ENCODE measurements around the gene ARHGEF12. TPM values are rescaled to one million over a fixed set of nuclear protein-coding genes. Genes with fewer than 3 reads are reported as not detected.

ARHGEF12 gene
- polyA plus RNA-seq, 4 donors: 15.1 to 56.5 (median 22.2) TPM

DNA sequence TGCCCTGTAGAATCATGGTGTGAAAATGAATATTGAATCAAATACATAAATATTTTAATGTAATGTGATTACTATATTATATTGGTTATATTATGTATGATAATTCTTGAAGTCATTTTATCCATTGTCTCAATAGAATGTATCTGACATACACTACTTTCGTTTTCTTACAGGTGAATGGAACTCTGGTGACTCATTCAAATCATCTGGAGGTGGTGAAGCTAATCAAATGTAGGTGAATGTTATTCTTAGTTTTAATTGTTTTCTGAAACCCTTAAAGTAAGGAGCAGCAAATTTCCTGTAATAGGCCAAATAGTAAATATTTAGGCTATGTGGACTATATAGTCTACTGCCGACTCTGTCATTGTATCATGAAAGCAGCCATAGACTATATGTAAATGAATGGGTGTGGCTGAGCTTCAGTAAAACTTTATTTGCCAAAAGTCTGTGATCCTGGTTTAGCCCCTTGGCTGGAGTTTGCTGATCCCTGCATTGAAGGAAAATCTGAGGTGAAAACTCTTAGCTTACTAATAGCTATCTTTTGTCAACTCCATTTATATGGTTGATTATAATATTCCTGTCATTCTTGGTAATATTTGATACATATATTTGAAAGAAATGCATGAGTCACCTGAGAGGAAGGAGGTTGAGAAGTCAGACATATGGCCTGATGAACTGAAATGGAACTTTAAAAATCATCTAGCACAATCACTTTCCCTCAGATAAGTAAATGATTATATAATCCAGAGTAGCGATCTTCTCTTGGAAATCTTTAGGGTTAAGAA is 88.2 kb downstream of the ARHGEF12 start:
- Histone ChIP-seq H3K36me3 (ENCODE audit: control insufficient read depth in 3 of 3, insufficient read depth in 2 of 3, low read depth in 1 of 3, low read length in 3 of 3) (peaks cover 0 to 11% (median 0%) of the 10 kb centered on the region in 3 donors), H3K27me3 (ENCODE audit: control insufficient read depth in 3 of 3, insufficient read depth in 3 of 3, low read length in 3 of 3) (no peaks in the 10 kb centered on the region), H3K4me1 (ENCODE audit: control insufficient read depth in 3 of 3, insufficient read depth in 2 of 3, low read depth in 1 of 3, low read length in 2 of 3) (peaks cover 0 to 9% (median 8%) of the 10 kb centered on the region in 3 donors), H3K4me3 (ENCODE audit: low read depth in 1 of 3, low read length in 3 of 3) (no peak overlapping the region), H3K9me3 (ENCODE audit: control insufficient read depth in 2 of 2, insufficient read depth in 1 of 2, low read depth in 1 of 2, low read length in 1 of 2) (no peaks in the 10 kb centered on the region), H3K27ac (ENCODE audit: low read depth in 1 of 3, low read length in 2 of 3) (peak overlapping the region; percentile 49 to 72 (median 68))
- DNase-seq (peak; percentile 30 to 67), FAIRE-seq (peak; percentile 64)
- 20 to 56% (median 46%) methylated on average over 3 of the region's 3 CpGs for WGBS, 3 donors

DNA sequence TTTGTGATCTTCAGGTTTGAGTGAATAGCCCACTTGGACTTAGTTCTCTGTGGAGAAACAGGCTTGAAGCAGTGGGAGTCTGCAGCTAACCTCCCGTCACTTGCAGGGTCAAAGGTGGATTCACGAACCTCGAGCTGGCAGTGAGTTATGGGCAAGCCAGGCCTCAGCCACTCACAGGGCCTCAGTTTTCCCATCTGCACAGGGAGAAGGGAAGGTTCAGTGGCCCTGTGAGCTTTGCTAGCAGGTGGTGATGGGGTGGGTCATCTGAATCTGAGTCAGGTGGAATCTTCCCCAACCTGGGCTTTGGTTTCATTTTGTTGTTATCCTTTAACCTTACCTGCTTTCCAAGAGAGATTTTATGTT is 88.7 kb downstream of the ARHGEF12 start:
- H3K9me3 ChIP-seq (ENCODE audit: control insufficient read depth in 2 of 2, insufficient read depth in 1 of 2, low read depth in 1 of 2, low read length in 1 of 2): no peaks in the 10 kb centered on the region
- WGBS, 3 donors: 31 to 63% (median 44%) methylated on average over 3 of the region's 3 CpGs
- H3K4me3 ChIP-seq (ENCODE audit: low read depth in 1 of 3, low read length in 3 of 3): no peak overlapping the region
- H3K27ac ChIP-seq (ENCODE audit: low read depth in 1 of 3, low read length in 2 of 3): peak overlapping the region in 2 of 3 donors; percentile 49 to 72
- no peak for FAIRE-seq
- H3K36me3 ChIP-seq (ENCODE audit: control insufficient read depth in 3 of 3, insufficient read depth in 2 of 3, low read depth in 1 of 3, low read length in 3 of 3): peaks cover 0 to 11% (median 2%) of the 10 kb centered on the region in 3 donors
- peak; percentile 63 to 80 for DNase-seq
- H3K27me3 ChIP-seq (ENCODE audit: control insufficient read depth in 3 of 3, insufficient read depth in 3 of 3, low read length in 3 of 3): no peaks in the 10 kb centered on the region
- H3K4me1 ChIP-seq (ENCODE audit: control insufficient read depth in 3 of 3, insufficient read depth in 2 of 3, low read depth in 1 of 3, low read length in 2 of 3): peaks cover 0 to 10% (median 9%) of the 10 kb centered on the region in 3 donors

DNA sequence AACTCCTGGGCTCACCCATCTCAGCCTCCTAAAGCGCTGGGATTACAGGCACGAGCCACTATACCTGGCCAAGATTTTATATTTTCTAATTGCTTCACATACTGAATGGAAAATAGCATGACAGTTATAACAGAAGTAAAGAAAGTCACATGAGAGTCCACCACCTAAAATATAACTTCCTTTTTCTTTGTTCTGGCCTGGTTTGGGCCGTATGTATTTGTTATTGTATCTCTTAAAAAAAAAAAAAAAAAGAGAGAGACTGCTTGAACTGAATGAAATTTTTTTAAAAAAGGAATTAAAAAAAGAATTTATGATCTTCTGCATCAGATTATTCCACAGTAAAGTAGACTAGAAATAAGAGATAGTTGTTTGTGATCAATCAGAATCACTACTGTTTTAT is 89.3 kb downstream of the ARHGEF12 start:
- Histone ChIP-seq H3K27me3 (ENCODE audit: control insufficient read depth in 3 of 3, insufficient read depth in 3 of 3, low read length in 3 of 3) (no peaks in the 10 kb centered on the region), H3K36me3 (ENCODE audit: control insufficient read depth in 3 of 3, insufficient read depth in 2 of 3, low read depth in 1 of 3, low read length in 3 of 3) (peaks cover 0 to 11% (median 2%) of the 10 kb centered on the region in 3 donors), H3K27ac (ENCODE audit: low read depth in 1 of 3, low read length in 2 of 3) (peak overlapping the region in 1 of 3 donors; percentile 49), H3K4me1 (ENCODE audit: control insufficient read depth in 3 of 3, insufficient read depth in 2 of 3, low read depth in 1 of 3, low read length in 2 of 3) (peaks cover 0 to 10% (median 9%) of the 10 kb centered on the region in 3 donors), H3K9me3 (ENCODE audit: control insufficient read depth in 2 of 2, insufficient read depth in 1 of 2, low read depth in 1 of 2, low read length in 1 of 2) (no peaks in the 10 kb centered on the region), H3K4me3 (ENCODE audit: low read depth in 1 of 3, low read length in 3 of 3) (no peak overlapping the region)
- WGBS, 3 donors: 70 to 87% (median 70%) methylated on average over 3 of the region's 3 CpGs
- no peak for DNase-seq
- FAIRE-seq: no peak

DNA sequence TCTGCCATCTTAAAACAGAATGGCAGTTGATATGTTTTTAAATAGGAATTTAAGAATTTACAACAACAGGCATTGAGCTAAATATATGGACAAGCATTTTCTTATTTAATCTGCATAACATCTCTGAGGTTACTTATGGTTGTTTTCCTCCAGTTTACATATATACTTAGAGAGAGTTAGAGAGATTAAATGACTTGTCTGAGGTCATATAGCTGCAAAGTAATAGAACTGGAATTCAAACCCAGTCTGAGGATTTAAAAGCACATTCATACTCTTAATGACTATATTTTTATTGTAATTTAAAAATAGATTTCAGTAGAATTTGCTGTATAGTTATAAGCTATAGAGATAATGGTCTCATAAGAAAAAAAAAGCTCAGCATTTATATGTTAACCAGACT is 93.9 kb downstream of the ARHGEF12 start:
- no peak overlapping the region for H3K4me3 ChIP-seq (ENCODE audit: low read depth in 1 of 3, low read length in 3 of 3)
- FAIRE-seq: no peak

DNA sequence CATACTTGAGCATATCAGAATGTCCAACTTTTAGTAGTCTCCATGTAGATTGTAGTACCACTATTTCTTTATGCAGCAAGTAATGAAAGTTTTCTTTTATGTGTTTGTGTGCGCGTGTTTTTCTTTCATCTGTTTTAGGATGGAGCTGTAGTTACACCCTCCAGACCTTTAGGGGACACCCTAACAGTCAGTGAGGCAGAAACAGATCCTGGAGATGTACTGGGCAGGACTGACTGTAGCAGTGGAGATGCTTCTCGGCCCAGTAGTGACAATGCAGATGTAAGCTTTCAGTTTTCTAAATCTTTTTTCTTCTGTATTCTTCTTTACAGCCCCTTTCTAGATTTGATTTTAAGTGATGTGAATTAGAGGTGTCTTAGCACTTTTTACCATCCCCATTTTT is 95.4 kb downstream of the ARHGEF12 start:
- H3K27ac ChIP-seq (ENCODE audit: low read depth in 1 of 3, low read length in 2 of 3): peak overlapping the region in 2 of 3 donors; percentile 48 to 70
- FAIRE-seq (no peak), DNase-seq (no peak)
- no peak overlapping the region for H3K4me3 ChIP-seq (ENCODE audit: low read depth in 1 of 3, low read length in 3 of 3)
- peaks cover 0 to 14% (median 7%) of the 10 kb centered on the region in 3 donors for H3K36me3 ChIP-seq (ENCODE audit: control insufficient read depth in 3 of 3, insufficient read depth in 2 of 3, low read depth in 1 of 3, low read length in 3 of 3)
- H3K27me3 ChIP-seq (ENCODE audit: control insufficient read depth in 3 of 3, insufficient read depth in 3 of 3, low read length in 3 of 3): no peaks in the 10 kb centered on the region
- H3K9me3 ChIP-seq (ENCODE audit: control insufficient read depth in 2 of 2, insufficient read depth in 1 of 2, low read depth in 1 of 2, low read length in 1 of 2): no peaks in the 10 kb centered on the region
- H3K4me1 ChIP-seq (ENCODE audit: control insufficient read depth in 3 of 3, insufficient read depth in 2 of 3, low read depth in 1 of 3, low read length in 2 of 3): peaks cover 0 to 6% (median 2%) of the 10 kb centered on the region in 3 donors
- WGBS, 3 donors: 85 to 93% (median 88%) methylated on average over 3 of the region's 3 CpGs

More for the DNA sequence above, 93.9 kb downstream of the ARHGEF12 start:
- no peaks in the 10 kb centered on the region for H3K9me3 ChIP-seq (ENCODE audit: control insufficient read depth in 2 of 2, insufficient read depth in 1 of 2, low read depth in 1 of 2, low read length in 1 of 2)
- DNase-seq: no peak
- peaks cover under 1 to 7% (median 2%) of the 10 kb centered on the region in 3 donors for H3K4me1 ChIP-seq (ENCODE audit: control insufficient read depth in 3 of 3, insufficient read depth in 2 of 3, low read depth in 1 of 3, low read length in 2 of 3)
- no peaks in the 10 kb centered on the region for H3K27me3 ChIP-seq (ENCODE audit: control insufficient read depth in 3 of 3, insufficient read depth in 3 of 3, low read length in 3 of 3)
- no peak overlapping the region for H3K27ac ChIP-seq (ENCODE audit: low read depth in 1 of 3, low read length in 2 of 3)
- H3K36me3 ChIP-seq (ENCODE audit: control insufficient read depth in 3 of 3, insufficient read depth in 2 of 3, low read depth in 1 of 3, low read length in 3 of 3): peaks cover 0 to 14% (median 7%) of the 10 kb centered on the region in 3 donors

DNA sequence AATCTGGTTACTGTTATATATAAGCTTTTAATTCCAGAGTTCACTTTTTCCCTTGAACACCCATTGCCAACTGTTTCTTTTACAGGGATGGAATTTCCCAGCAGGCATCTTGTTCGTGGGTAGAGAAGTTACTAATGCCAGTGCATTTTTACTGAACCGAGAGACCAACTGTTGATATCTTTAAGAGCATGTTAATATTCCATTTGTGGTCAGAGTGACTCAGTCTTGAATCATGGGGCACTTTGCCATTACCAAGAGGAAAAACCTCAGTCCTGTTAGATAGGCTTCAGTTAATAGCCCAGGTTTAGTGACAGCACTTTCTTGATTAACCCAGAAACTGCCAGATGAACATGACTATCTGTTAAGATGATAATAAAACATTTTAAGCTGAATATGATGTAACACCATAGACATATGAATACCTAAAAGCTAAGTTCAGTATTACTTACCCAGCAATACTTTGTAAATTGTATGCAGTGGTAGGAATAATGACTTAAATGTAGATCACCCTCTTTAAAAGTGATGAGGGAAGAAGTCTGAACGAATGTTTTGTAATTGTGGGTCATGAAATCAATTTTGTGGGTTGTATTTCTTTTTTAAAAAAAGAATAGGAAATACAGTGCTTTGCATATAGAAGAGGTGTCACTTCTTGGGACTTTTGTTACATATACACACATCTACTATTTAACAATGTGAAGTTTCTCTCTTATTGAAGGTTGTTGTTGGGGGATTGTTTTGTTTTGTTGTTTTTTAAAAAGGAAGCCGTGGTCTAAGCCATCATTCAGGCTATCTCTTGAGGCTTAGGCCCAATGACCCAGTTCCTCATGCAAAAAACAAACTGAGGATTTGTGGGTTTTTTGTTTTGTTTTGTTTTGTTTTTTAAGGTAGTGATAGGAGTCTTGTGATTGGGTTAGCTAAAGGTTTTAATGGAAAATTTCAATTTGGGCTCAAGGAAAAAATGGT is 96.1 kb downstream of the ARHGEF12 start:
- H3K27me3 ChIP-seq (ENCODE audit: control insufficient read depth in 3 of 3, insufficient read depth in 3 of 3, low read length in 3 of 3): no peaks in the 10 kb centered on the region
- peak; percentile 73 for FAIRE-seq
- DNase-seq: peak; percentile 24 to 83
- peaks cover 0 to 13% (median 7%) of the 10 kb centered on the region in 3 donors for H3K36me3 ChIP-seq (ENCODE audit: control insufficient read depth in 3 of 3, insufficient read depth in 2 of 3, low read depth in 1 of 3, low read length in 3 of 3)
- H3K9me3 ChIP-seq (ENCODE audit: control insufficient read depth in 2 of 2, insufficient read depth in 1 of 2, low read depth in 1 of 2, low read length in 1 of 2): no peaks in the 10 kb centered on the region
- H3K27ac ChIP-seq (ENCODE audit: low read depth in 1 of 3, low read length in 2 of 3): no peak overlapping the region
- H3K4me3 ChIP-seq (ENCODE audit: low read depth in 1 of 3, low read length in 3 of 3): no peak overlapping the region
- WGBS, 3 donors: 24 to 36% (median 32%) methylated on average over 4 of the region's 4 CpGs
- peaks cover 0 to 6% (median 2%) of the 10 kb centered on the region in 3 donors for H3K4me1 ChIP-seq (ENCODE audit: control insufficient read depth in 3 of 3, insufficient read depth in 2 of 3, low read depth in 1 of 3, low read length in 2 of 3)

DNA sequence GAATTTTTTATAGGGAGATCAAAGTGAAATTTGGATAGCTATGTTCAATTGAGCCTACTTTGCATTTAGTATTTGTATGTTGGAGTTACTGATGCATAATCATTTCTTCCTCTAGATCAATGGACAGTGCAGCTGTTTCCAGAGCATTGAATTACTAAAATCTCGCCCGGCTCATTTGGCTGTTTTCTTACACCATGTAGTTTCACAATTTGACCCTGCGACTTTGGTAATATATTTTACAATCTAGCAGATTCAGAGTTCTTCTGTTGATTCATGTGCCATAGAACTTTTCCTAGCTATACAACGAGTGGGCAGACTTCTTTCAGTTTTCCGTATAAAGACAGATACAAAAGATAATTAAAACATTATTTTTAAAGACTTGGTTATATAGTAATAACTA is 105.4 kb downstream of the ARHGEF12 start:
- FAIRE-seq: no peak
- WGBS, 3 donors: 92 to 96% (median 93%) methylated on average over 5 of the region's 5 CpGs
- no peak overlapping the region for H3K27ac ChIP-seq (ENCODE audit: low read depth in 1 of 3, low read length in 2 of 3)

DNA sequence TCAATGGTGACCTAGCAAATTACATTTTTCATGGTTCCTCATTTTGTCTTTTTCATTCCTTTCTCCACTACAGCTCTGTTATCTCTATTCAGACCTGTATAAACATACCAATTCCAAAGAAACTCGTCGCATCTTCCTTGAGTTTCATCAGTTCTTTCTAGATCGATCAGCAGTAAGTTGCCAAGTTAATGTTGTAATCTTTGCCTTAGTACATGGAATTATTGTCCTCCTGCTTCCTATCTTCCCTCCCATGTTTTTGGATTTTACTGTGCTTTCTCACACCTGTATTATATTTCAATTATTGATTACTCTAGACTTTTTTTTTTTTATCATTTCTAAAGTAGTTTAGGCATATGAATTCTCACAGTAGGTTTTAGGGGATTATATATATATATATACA is 105.8 kb downstream of the ARHGEF12 start:
- no peak overlapping the region for H3K27ac ChIP-seq (ENCODE audit: low read depth in 1 of 3, low read length in 2 of 3)
- no peak for FAIRE-seq
- H3K36me3 ChIP-seq (ENCODE audit: control insufficient read depth in 3 of 3, insufficient read depth in 2 of 3, low read depth in 1 of 3, low read length in 3 of 3): peaks cover 0 to 23% (median 15%) of the 10 kb centered on the region in 3 donors
- no peak for DNase-seq
- H3K9me3 ChIP-seq (ENCODE audit: control insufficient read depth in 2 of 2, insufficient read depth in 1 of 2, low read depth in 1 of 2, low read length in 1 of 2): no peaks in the 10 kb centered on the region
- H3K4me1 ChIP-seq (ENCODE audit: control insufficient read depth in 3 of 3, insufficient read depth in 2 of 3, low read depth in 1 of 3, low read length in 2 of 3): no peaks in the 10 kb centered on the region
- H3K27me3 ChIP-seq (ENCODE audit: control insufficient read depth in 3 of 3, insufficient read depth in 3 of 3, low read length in 3 of 3): no peaks in the 10 kb centered on the region
- no peak overlapping the region for H3K4me3 ChIP-seq (ENCODE audit: low read depth in 1 of 3, low read length in 3 of 3)
- WGBS, 3 donors: 88 to 91% (median 88%) methylated on average over 3 of the region's 3 CpGs

More for the DNA sequence above, 105.4 kb downstream of the ARHGEF12 start:
- H3K9me3 ChIP-seq (ENCODE audit: control insufficient read depth in 2 of 2, insufficient read depth in 1 of 2, low read depth in 1 of 2, low read length in 1 of 2): no peaks in the 10 kb centered on the region
- peaks cover 0 to 19% (median 12%) of the 10 kb centered on the region in 3 donors for H3K36me3 ChIP-seq (ENCODE audit: control insufficient read depth in 3 of 3, insufficient read depth in 2 of 3, low read depth in 1 of 3, low read length in 3 of 3)
- H3K4me3 ChIP-seq (ENCODE audit: low read depth in 1 of 3, low read length in 3 of 3): no peak overlapping the region
- no peak for DNase-seq
- H3K4me1 ChIP-seq (ENCODE audit: control insufficient read depth in 3 of 3, insufficient read depth in 2 of 3, low read depth in 1 of 3, low read length in 2 of 3): no peaks in the 10 kb centered on the region
- no peaks in the 10 kb centered on the region for H3K27me3 ChIP-seq (ENCODE audit: control insufficient read depth in 3 of 3, insufficient read depth in 3 of 3, low read length in 3 of 3)

Data from small intestine (tissue), 7 donors.